ENCODE results near the gene PLD4.
"Not testable (repeated sequence)": the region's sequence is repeated elsewhere in the genome, so short reads cannot be mapped to it uniquely, and the experiment has no call there.

The PLD4 gene

GRCh38 chr14:104889375-104889757 lies 35.3 kb upstream of the PLD4 start (continued):
- TF ChIP-seq CREB5 (CRISPR knock-in tag; IDR thresholded peaks at IDR 0.05; ENCODE audit: low read depth), result no peak
- no peak for TF ChIP-seq ZC3H10 (CRISPR knock-in tag; IDR thresholded peaks at IDR 0.05)
- no peak for TF ChIP-seq ZNF8 (CRISPR knock-in tag; IDR thresholded peaks at IDR 0.05)
- TF ChIP-seq CSDC2 (CRISPR knock-in tag; IDR thresholded peaks at IDR 0.05), result no peak

DNA sequence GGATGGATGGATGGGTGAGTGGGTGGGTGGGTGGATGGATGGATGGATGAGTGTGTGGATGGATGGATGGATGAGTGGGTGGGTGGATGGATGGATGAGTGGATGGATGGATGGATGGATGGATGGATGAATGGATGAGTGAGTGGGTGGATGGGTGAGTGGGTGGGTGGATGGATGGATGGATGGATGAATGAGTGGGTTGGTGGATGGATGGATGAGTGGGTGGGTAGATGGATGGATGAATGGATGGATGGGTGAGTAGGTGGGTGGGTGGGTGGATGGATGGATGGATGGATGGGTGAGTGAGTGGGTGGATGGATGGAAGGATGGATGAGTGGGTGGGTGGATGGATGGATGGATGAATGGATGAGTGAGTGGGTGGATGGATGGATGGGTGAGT lies 34.4 kb upstream of the PLD4 start:
- ATAC-seq, result not testable (repeated sequence)

GRCh38 chr14:104891121-104891551 lies 33.5 kb upstream of the PLD4 start:
- TF ChIP-seq TSHZ2 (CRISPR knock-in tag; IDR thresholded peaks at IDR 0.05), result no peak
- no peak for TF ChIP-seq CSDC2 (CRISPR knock-in tag; IDR thresholded peaks at IDR 0.05)
- no peak for TF ChIP-seq ZNF8 (CRISPR knock-in tag; IDR thresholded peaks at IDR 0.05)
- no peak for TF ChIP-seq TCF4 (CRISPR knock-in tag; IDR thresholded peaks at IDR 0.05; ENCODE audit: borderline replicate concordance)
- no peak for TF ChIP-seq ZNF70 (CRISPR knock-in tag; IDR thresholded peaks at IDR 0.05)
- no peak for TF ChIP-seq ARNTL (CRISPR knock-in tag; IDR thresholded peaks at IDR 0.05; ENCODE audit: borderline replicate concordance, low read depth)
- TF ChIP-seq POU6F1 (CRISPR knock-in tag; IDR thresholded peaks at IDR 0.05; ENCODE audit: borderline replicate concordance, low read depth), result no peak
- TF ChIP-seq ZNF565 (CRISPR knock-in tag; conservative IDR thresholded peaks at IDR 0.05; ENCODE audit: low read depth), result no peak
- no peak for TF ChIP-seq CREB5 (CRISPR knock-in tag; IDR thresholded peaks at IDR 0.05; ENCODE audit: low read depth)
- TF ChIP-seq ZFP30 (CRISPR knock-in tag; IDR thresholded peaks at IDR 0.05), result no peak
- TF ChIP-seq ZC3H10 (CRISPR knock-in tag; IDR thresholded peaks at IDR 0.05), result no peak
- TF ChIP-seq RARB (CRISPR knock-in tag; IDR thresholded peaks at IDR 0.05), result no peak
- no peak for TF ChIP-seq ISL1 (CRISPR knock-in tag; IDR thresholded peaks at IDR 0.05)
- TF ChIP-seq ESRRG (CRISPR knock-in tag; IDR thresholded peaks at IDR 0.05), result no peak
- TF ChIP-seq BACH2 (CRISPR knock-in tag; IDR thresholded peaks at IDR 0.05; ENCODE audit: borderline replicate concordance), result no peak
- ATAC-seq, result no peak

DNA sequence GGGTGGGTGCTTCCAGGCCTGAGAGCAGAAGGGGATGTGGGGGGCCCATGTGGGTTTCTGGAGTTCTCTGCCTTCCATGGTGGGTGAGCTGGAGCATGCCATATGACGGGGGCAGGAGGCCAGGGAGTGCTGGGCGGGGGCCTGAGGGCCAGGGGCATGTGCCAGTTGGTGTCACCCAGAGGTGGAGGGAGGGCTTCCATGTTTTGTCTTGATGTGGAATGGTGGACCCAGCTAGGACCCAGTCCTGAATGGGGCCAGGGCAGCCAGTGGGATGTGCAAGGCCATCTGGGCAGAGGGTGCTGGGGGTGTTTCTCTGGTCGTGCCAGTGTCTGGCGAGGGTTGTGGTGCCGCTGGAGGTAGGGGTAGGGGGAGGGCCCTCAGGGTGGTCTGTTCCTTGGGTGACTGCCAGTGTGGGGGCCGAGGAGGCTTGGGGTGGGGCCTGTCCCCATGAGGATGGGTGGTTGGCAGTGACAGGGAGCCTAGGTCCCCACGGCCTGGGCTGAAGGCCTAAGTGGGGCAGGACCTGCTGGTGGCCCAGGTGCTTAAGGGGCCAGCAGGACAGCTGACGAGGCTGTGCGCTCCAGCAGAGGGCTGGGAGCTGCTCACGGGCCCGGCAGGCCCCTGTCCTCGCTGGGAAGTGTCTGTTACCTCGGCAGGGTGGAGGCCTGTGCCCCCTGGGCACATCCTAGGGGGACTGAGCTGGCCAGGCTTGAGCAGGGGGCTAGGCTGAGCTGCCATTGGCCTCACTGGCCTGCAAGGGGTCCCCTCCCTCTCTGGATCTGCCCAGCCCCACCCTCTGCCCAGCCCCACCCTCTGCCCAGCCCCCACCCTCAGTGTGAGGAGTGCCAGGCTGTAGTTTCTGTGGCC lies 32.8 kb upstream of the PLD4 start:
- no peak for ATAC-seq
- no peak for TF ChIP-seq SNAI2 (CRISPR knock-in tag; IDR thresholded peaks at IDR 0.05)
- no peak for TF ChIP-seq OSR1 (CRISPR knock-in tag; IDR thresholded peaks at IDR 0.05)
- TF ChIP-seq ZNF70 (CRISPR knock-in tag; IDR thresholded peaks at IDR 0.05), result no peak
- no peak for TF ChIP-seq ZFP3 (CRISPR knock-in tag; IDR thresholded peaks at IDR 0.05)
- no peak for TF ChIP-seq ZC3H10 (CRISPR knock-in tag; IDR thresholded peaks at IDR 0.05)
- TF ChIP-seq ZNF8 (CRISPR knock-in tag; IDR thresholded peaks at IDR 0.05), result no peak
- TF ChIP-seq ZFP30 (CRISPR knock-in tag; IDR thresholded peaks at IDR 0.05), result no peak
- TF ChIP-seq POU6F1 (CRISPR knock-in tag; IDR thresholded peaks at IDR 0.05; ENCODE audit: borderline replicate concordance, low read depth), result no peak
- no peak for TF ChIP-seq TCF4 (CRISPR knock-in tag; IDR thresholded peaks at IDR 0.05; ENCODE audit: borderline replicate concordance)
- no peak for TF ChIP-seq CSRNP3 (CRISPR knock-in tag; IDR thresholded peaks at IDR 0.05)
